ENCODE results near the gene PARPBP.

GRCh38 chr12:102234599-102234998 lies 114.6 kb downstream of the PARPBP start:
- TF ChIP-seq, protein P1, sequence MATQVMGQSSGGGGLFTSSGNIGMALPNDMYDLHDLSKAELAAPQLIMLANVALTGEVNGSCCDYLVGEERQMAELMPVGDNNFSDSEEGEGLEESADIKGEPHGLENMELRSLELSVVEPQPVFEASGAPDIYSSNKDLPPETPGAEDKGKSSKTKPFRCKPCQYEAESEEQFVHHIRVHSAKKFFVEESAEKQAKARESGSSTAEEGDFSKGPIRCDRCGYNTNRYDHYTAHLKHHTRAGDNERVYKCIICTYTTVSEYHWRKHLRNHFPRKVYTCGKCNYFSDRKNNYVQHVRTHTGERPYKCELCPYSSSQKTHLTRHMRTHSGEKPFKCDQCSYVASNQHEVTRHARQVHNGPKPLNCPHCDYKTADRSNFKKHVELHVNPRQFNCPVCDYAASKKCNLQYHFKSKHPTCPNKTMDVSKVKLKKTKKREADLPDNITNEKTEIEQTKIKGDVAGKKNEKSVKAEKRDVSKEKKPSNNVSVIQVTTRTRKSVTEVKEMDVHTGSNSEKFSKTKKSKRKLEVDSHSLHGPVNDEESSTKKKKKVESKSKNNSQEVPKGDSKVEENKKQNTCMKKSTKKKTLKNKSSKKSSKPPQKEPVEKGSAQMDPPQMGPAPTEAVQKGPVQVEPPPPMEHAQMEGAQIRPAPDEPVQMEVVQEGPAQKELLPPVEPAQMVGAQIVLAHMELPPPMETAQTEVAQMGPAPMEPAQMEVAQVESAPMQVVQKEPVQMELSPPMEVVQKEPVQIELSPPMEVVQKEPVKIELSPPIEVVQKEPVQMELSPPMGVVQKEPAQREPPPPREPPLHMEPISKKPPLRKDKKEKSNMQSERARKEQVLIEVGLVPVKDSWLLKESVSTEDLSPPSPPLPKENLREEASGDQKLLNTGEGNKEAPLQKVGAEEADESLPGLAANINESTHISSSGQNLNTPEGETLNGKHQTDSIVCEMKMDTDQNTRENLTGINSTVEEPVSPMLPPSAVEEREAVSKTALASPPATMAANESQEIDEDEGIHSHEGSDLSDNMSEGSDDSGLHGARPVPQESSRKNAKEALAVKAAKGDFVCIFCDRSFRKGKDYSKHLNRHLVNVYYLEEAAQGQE (IDR thresholded peaks at IDR 0.05; ENCODE audit: insufficient read depth in 1 of 2, low read depth in 2 of 2, low read length in 2 of 2) = no peak
- TF ChIP-seq POLR2AphosphoS5 (IDR thresholded peaks at IDR 0.05; ENCODE audit: low read depth, low read length) (no peak), TAF1 (IDR thresholded peaks at IDR 0.05; ENCODE audit: borderline replicate concordance, insufficient read depth, low read length) (no peak)

Measured in PFSK-1 (cell line).